Upper lobe of left lung (tissue), 6 donors: ENCODE data around the gene NRSN1. TPM values are rescaled to one million over a fixed set of nuclear protein-coding genes. Genes with fewer than 3 reads are reported as not detected.

ENCODE experiments used
- ATAC-seq, 2 donors: fragments of 200-7000 bp; cut with Tn5 transposase; one replicate each; pipeline ENCODE4 v1.9.1; 2022; ENCODE audit warnings: mild to moderate bottlenecking in 2 of 2, moderate library complexity in 2 of 2; ENCODE audit not compliant: low FRiP score in 2 of 2
- DNase-seq, 2 donors: peaks; one replicate each; pipeline ENCODE4 v3.0.0-alpha.2; 2019 to 2020
- H3K27ac ChIP-seq, 4 donors: fragments of 200-600 bp; sonication (generic); one replicate each; pipeline ENCODE4 v1.5.1; 2016 to 2019
- H3K27me3 ChIP-seq, 4 donors: fragments of 200-600 bp; sonication (generic); one replicate each; pipeline ENCODE4 v1.5.1; 2017 to 2019
- H3K36me3 ChIP-seq, 4 donors: fragments of 200-600 bp; sonication (generic); one replicate each; pipeline ENCODE4 v1.5.1; 2016 to 2019
- H3K4me1 ChIP-seq, 4 donors: fragments of 200-600 bp; sonication (generic); one replicate each; pipeline ENCODE4 v1.5.1; 2018 to 2019
- H3K4me3 ChIP-seq, 4 donors: fragments of 200-600 bp; sonication (generic); one replicate each; pipeline ENCODE4 v1.5.1; 2017 to 2019; ENCODE audit warnings: mild to moderate bottlenecking in 2 of 4, moderate library complexity in 1 of 4
- H3K9me3 ChIP-seq, 4 donors: fragments of 200-600 bp; sonication (generic); one replicate each; pipeline ENCODE4 v1.5.1; 2018 to 2019
- EP300 ChIP-seq, 4 donors: sonication (generic); formaldehyde crosslinking; IDR thresholded peaks; one replicate each; pipeline ENCODE4 v1.5.1; 2017; ENCODE audit warnings: antibody characterized with exemption in 4 of 4, control low read depth in 2 of 4
- POLR2A ChIP-seq, 4 donors: fragments of 450-650 bp; IDR thresholded peaks; one replicate each; pipeline ENCODE4 v1.5.1; 2016 to 2017; ENCODE audit warnings: antibody characterized with exemption in 4 of 4, mild to moderate bottlenecking in 2 of 4
- POLR2AphosphoS5 ChIP-seq, 2 donors: sonication (generic); formaldehyde crosslinking; IDR thresholded peaks; one replicate each; pipeline ENCODE4 v1.5.1; 2017; ENCODE audit warnings: antibody characterized with exemption in 2 of 2
- WGBS, 2 donors: methylation state at CpG; one replicate each; pipeline ENCODE4 v1.1.5; 2017 to 2018; 5-methylcytosine and 5-hydroxymethylcytosine counted together
- total RNA-seq, 6 donors: library from RNA; depleted of rRNA in 4 of 6; stranded (reverse); fragments of >200 nt in 4 of 6; gene quantifications; one replicate each; pipeline versions ENCODE4 v1.1.0 to v1.2.1, GENCODE V29; 2016 to 2021
- TF ChIP-seq, protein P1 (sequence below), 6 experiments: fragments of 450-650 bp in 4 of 6; fragments of 200-600 bp in 2 of 6; sonication (generic) in 2 of 6; IDR thresholded peaks; one replicate each; pipeline ENCODE4 v1.5.1; 2016 to 2019; ENCODE audit warnings: antibody characterized with exemption in 6 of 6
- donor health status: DM: no; HTN: no; CAD: no; lungs with moderate emphysema.
- donor health status: DM: no; HTN: yes; CAD: no; lungs with severe emphysema.

The NRSN1 gene
- total RNA-seq, 6 donors from 2014 or later, result not detected

DNA sequence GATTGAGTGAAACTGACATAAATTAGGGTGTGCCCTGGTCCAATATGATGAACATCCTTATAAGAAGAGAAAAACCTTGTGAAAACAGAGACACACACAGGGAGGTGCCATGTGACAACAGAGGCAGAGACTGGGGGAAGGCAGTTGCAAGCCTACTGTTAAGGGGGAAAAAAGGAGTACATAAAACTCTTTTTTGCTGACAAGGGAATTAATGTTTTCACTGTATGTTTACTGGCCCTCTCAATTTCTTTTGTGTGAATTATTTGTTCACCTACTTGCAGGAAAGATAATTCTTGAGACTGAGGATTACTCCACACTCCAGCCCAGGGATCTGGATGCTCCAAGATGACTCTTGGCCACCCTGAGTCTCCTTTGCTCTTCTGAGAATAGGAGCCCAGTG is 12.1 kb upstream of the NRSN1 start:
- Histone ChIP-seq H3K4me1 (no peaks in the 10 kb centered on the region), H3K9me3 (no peaks in the 10 kb centered on the region), H3K27ac (no peak overlapping the region), H3K36me3 (no peaks in the 10 kb centered on the region), H3K27me3 (no peaks in the 10 kb centered on the region), H3K4me3 (no peak overlapping the region)
- no peak for ATAC-seq
- DNase-seq, result no peak
- TF ChIP-seq POLR2A (IDR thresholded peaks at IDR 0.05) (no peak), EP300 (IDR thresholded peaks at IDR 0.05) (no peak), POLR2AphosphoS5 (IDR thresholded peaks at IDR 0.05) (no peak)
- TF ChIP-seq, protein P1, sequence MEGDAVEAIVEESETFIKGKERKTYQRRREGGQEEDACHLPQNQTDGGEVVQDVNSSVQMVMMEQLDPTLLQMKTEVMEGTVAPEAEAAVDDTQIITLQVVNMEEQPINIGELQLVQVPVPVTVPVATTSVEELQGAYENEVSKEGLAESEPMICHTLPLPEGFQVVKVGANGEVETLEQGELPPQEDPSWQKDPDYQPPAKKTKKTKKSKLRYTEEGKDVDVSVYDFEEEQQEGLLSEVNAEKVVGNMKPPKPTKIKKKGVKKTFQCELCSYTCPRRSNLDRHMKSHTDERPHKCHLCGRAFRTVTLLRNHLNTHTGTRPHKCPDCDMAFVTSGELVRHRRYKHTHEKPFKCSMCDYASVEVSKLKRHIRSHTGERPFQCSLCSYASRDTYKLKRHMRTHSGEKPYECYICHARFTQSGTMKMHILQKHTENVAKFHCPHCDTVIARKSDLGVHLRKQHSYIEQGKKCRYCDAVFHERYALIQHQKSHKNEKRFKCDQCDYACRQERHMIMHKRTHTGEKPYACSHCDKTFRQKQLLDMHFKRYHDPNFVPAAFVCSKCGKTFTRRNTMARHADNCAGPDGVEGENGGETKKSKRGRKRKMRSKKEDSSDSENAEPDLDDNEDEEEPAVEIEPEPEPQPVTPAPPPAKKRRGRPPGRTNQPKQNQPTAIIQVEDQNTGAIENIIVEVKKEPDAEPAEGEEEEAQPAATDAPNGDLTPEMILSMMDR (IDR thresholded peaks at IDR 0.05), result no peak

DNA sequence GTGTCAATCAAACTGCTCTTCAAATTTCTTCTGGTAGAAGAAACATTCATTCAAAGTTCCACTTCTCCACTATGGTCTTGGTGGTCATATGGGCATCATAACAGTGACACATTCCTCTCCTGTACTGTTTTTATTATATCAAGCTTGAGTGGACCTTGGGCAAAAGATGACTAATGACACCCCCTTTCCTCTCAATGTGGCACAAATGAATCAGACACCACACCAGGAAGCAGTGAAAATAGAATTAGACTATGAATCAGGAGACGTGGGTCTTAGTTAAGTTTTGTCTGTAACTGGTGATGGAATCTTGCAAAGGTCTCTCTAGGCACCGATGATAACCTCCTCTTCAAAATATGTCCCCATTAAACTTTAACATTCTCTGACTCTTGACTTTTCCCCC is 9.0 kb upstream of the NRSN1 start:
- no peak overlapping the region for H3K4me3 ChIP-seq
- H3K9me3 ChIP-seq, result no peaks in the 10 kb centered on the region
- no peak for ATAC-seq
- WGBS, 2 donors, result 66 to 74% methylated on average over 2 of the region's 2 CpGs
- H3K27me3 ChIP-seq, result no peaks in the 10 kb centered on the region
- H3K27ac ChIP-seq, result no peak overlapping the region
- no peaks in the 10 kb centered on the region for H3K4me1 ChIP-seq
- no peaks in the 10 kb centered on the region for H3K36me3 ChIP-seq
- TF ChIP-seq POLR2AphosphoS5 (IDR thresholded peaks at IDR 0.05) (no peak), POLR2A (IDR thresholded peaks at IDR 0.05) (no peak), EP300 (IDR thresholded peaks at IDR 0.05) (no peak)
- TF ChIP-seq, protein P1 (IDR thresholded peaks at IDR 0.05), result no peak
- DNase-seq, result no peak

DNA sequence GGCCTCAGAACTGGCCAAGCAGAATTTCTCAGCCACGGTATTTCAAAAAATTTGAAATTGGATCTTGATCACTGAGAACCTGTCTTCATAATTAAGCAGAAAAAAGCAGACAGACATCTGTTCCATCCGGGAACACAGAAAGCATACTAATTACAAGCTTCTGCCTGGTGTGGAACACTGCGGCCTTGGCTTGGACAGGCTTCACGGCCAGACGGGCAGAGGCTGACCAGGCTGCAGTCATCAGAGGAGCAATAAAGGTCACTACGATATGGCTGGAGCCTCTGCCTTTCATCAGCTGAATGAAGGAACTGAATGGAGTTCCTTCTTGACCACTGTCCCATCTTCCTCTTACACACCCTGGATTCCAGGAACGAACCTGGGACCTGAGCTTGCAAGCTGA is 3.9 kb upstream of the NRSN1 start:
- ATAC-seq (no peak), DNase-seq (no peak)
- Histone ChIP-seq H3K27me3 (peaks cover 0 to 5% (median 0%) of the 10 kb centered on the region in 4 donors), H3K36me3 (no peaks in the 10 kb centered on the region), H3K4me3 (no peak overlapping the region), H3K4me1 (peaks cover 0 to 7% (median 0%) of the 10 kb centered on the region in 4 donors), H3K27ac (no peak overlapping the region), H3K9me3 (no peaks in the 10 kb centered on the region)
- TF ChIP-seq POLR2AphosphoS5 (IDR thresholded peaks at IDR 0.05) (no peak), EP300 (IDR thresholded peaks at IDR 0.05) (no peak), POLR2A (IDR thresholded peaks at IDR 0.05) (no peak)
- TF ChIP-seq, protein P1 (IDR thresholded peaks at IDR 0.05), result no peak
- 67 to 76% methylated on average over 7 of the region's 7 CpGs for WGBS, 2 donors

DNA sequence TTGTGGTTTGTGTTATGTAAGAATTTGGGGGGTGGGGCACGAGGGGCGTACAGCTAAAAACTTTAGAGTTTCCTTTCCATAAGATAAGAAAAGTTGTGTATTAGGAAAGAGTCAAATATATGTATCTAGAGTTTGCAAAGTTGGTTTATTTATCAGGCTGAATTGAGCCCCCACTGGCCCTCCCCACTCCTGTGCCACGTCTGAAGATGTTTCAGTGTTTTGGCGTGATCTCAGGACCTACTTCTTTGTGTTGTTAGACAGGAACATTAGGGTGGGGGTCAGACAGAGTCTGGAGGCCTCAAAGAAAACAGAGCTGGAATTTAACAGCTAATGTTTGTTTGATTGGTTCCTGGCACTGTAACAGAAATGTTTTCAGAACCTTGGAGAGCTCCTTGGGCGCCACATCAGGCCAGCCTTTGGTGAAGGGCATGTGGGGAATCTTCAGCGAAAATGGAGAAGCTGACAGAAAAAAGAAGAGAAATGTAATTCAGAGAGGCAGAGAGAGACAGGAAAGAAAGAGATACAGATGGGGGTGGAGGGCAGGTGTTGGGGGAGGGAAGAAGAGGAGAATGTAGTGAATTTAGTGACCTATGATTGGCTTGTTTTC is 674 bp downstream of the NRSN1 start:
- DNase-seq, result no peak
- ATAC-seq, result peak in 1 of 2 donors; percentile 51
- WGBS, 2 donors, result 2% methylated on average over 6 of the region's 6 CpGs

More for the DNA sequence above, 674 bp downstream of the NRSN1 start:
- Histone ChIP-seq H3K27me3 (peaks cover 0 to 5% (median 0%) of the 10 kb centered on the region in 4 donors), H3K4me3 (no peak overlapping the region), H3K4me1 (peaks cover 0 to 7% (median 0%) of the 10 kb centered on the region in 4 donors), H3K36me3 (no peaks in the 10 kb centered on the region), H3K9me3 (no peaks in the 10 kb centered on the region), H3K27ac (no peak overlapping the region)
- TF ChIP-seq POLR2A (IDR thresholded peaks at IDR 0.05), result no peak
- TF ChIP-seq POLR2AphosphoS5 (IDR thresholded peaks at IDR 0.05), result no peak
- TF ChIP-seq, protein P1 (IDR thresholded peaks at IDR 0.05), result no peak
- TF ChIP-seq EP300 (IDR thresholded peaks at IDR 0.05), result no peak
